ENCODE measurements around the gene ZDHHC14. TPM values are rescaled to one million over a fixed set of nuclear protein-coding genes. Genes with fewer than 3 reads are reported as not detected.

ZDHHC14 gene
- total and polyA plus RNA-seq, 8 donors = 8.2 to 33.2 (median 25.8) TPM

- DNase-seq (peak in 1 of 4 donors; percentile 23), ATAC-seq (no peak)
- no peaks in the 10 kb centered on the region for H3K9me3 ChIP-seq
- no peaks in the 10 kb centered on the region for H3K36me3 ChIP-seq
- intact Hi-C loops (cut with DNase I) = no loop called here
- H3K4me3 ChIP-seq = no peak overlapping the region
- no peak overlapping the region for H3K27ac ChIP-seq
- H3K27me3 ChIP-seq = no peaks in the 10 kb centered on the region
- no peak for TF ChIP-seq CTCF (IDR thresholded peaks at IDR 0.05)
- peaks cover 6% of the 10 kb centered on the region in 2 donors for H3K4me1 ChIP-seq
Observed at GRCh38 chr6:157596886-157597285, 215.9 kb downstream of the ZDHHC14 start.

GRCh38 chr6:157597461-157598312, 216.7 kb downstream of the ZDHHC14 start:
- intact Hi-C loops (cut with DNase I) = no loop called here
- peak; percentile 13 to 43 for TF ChIP-seq CTCF (IDR thresholded peaks at IDR 0.05)
- Histone ChIP-seq H3K9me3 (no peaks in the 10 kb centered on the region), H3K27me3 (no peaks in the 10 kb centered on the region), H3K4me1 (peaks cover 6% of the 10 kb centered on the region in 2 donors), H3K4me3 (no peak overlapping the region), H3K27ac (no peak overlapping the region), H3K36me3 (no peaks in the 10 kb centered on the region)
- DNase-seq = peak in 2 of 4 donors; percentile 46 to 72
- ATAC-seq = peak; percentile 77

- DNase-seq (no peak), ATAC-seq (no peak)
- H3K4me3 ChIP-seq = no peak overlapping the region
- no peak overlapping the region for H3K27ac ChIP-seq
- intact Hi-C loops (cut with DNase I) = no loop called here
- no peaks in the 10 kb centered on the region for H3K27me3 ChIP-seq
- no peaks in the 10 kb centered on the region for H3K9me3 ChIP-seq
- no peak for TF ChIP-seq CTCF (IDR thresholded peaks at IDR 0.05)
- H3K36me3 ChIP-seq = no peaks in the 10 kb centered on the region
- H3K4me1 ChIP-seq = peaks cover 6% of the 10 kb centered on the region in 2 donors
Observed at GRCh38 chr6:157599191-157599590, 218.2 kb downstream of the ZDHHC14 start.

- DNase-seq = no peak
Observed at GRCh38 chr6:157600807-157601206, 219.8 kb downstream of the ZDHHC14 start.

More at GRCh38 chr6:157600807-157601206, 219.8 kb downstream of the ZDHHC14 start:
- Histone ChIP-seq H3K27ac (no peak overlapping the region), H3K9me3 (no peaks in the 10 kb centered on the region), H3K27me3 (no peaks in the 10 kb centered on the region), H3K36me3 (no peaks in the 10 kb centered on the region), H3K4me1 (peaks cover 6% of the 10 kb centered on the region in 2 donors), H3K4me3 (no peak overlapping the region)
- TF ChIP-seq CTCF (IDR thresholded peaks at IDR 0.05) = no peak
- intact Hi-C loops (cut with DNase I) = no loop called here
- no peak for ATAC-seq

Data from left lung (tissue), 10 donors.